Measurements from ENCODE around the gene LTBP1.

LTBP1 gene

GRCh38 chr2:33121925-33122324 is 175.2 kb downstream of the LTBP1 start:
- ChIA-PET CTCF (no interaction called here), POLR2A (ENCODE audit: low non-redundant PET) (no interaction called here)
- no peak overlapping the region for H3K27ac ChIP-seq
- DNase-seq (ENCODE audit: low spot score) = no peak
- TF ChIP-seq CTCF (conservative IDR thresholded peaks at IDR 0.05; ENCODE audit: low read depth) = no peak

GRCh38 chr2:33122726-33123125 is 176.0 kb downstream of the LTBP1 start:
- no peak overlapping the region for H3K27ac ChIP-seq
- no peak for DNase-seq (ENCODE audit: low spot score)
- ChIA-PET CTCF (interaction anchor here (0.7 kb wide), 2 partner anchors 12 to 15 kb away, joined by 3 to 4 read pairs; no protein-coding TSS in a partner anchor), POLR2A (ENCODE audit: low non-redundant PET) (no interaction called here)
- TF ChIP-seq CTCF (conservative IDR thresholded peaks at IDR 0.05; ENCODE audit: low read depth) = no peak

DNA sequence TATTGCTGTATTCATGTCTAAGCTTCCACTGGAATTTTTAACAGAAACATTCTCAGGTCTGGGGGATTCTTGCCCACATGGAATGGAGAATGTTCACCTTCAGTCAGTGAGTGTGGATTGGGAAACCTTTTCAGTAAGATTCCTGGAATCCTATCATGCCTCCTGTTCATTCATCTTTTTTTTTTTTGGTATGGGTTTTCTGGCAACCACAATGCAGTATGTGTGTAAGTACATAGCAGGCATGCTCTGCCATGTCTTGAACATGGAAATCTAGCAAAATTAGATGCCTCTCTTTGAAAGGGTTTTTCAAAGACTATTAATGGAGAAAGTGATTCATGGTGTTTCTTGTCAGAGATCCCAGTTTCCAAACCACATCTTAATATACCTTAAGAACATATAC is 176.5 kb downstream of the LTBP1 start:
- ChIA-PET CTCF (interaction anchor here (0.6 to 0.7 kb wide), 3 partner anchors 10 to 14 kb away, joined by 3 to 4 read pairs (median 3); no protein-coding TSS in a partner anchor), POLR2A (ENCODE audit: low non-redundant PET) (no interaction called here)
- TF ChIP-seq CTCF (conservative IDR thresholded peaks at IDR 0.05; ENCODE audit: low read depth) = no peak

GRCh38 chr2:33126552-33126951 is 179.8 kb downstream of the LTBP1 start:
- no peak overlapping the region for H3K27ac ChIP-seq
- ChIA-PET CTCF (interaction anchor here (0.6 to 0.7 kb wide), 2 partner anchors 22 to 25 kb away, joined by 3 to 5 read pairs; no protein-coding TSS in a partner anchor), POLR2A (ENCODE audit: low non-redundant PET) (no interaction called here)
- no peak for DNase-seq (ENCODE audit: low spot score)
- no peak for TF ChIP-seq CTCF (conservative IDR thresholded peaks at IDR 0.05; ENCODE audit: low read depth)

More for the DNA sequence above, 176.5 kb downstream of the LTBP1 start:
- H3K27ac ChIP-seq = no peak overlapping the region
- no peak for DNase-seq (ENCODE audit: low spot score)

DNA sequence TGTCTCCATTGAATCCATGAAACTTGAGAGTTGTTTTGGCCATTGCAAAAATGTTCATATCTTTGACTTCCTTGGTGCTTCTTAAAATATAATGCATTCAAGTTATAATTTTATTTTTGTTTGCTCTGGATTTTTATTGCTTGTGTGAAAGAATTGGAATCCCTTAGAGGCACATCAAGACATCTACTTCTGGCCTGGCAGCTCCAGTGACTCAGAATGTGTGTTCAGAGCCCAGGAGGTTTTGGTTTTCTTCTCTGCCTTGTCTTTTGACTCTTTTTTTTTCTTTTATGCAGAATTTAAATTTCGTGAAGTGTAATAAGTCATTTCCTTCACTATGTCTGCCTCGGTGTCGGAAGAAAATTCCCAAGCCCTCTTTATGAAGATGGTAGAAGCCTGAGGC is 180.2 kb downstream of the LTBP1 start:
- POLR2A ChIA-PET (ENCODE audit: low non-redundant PET) = no interaction called here
- no peak for DNase-seq (ENCODE audit: low spot score)
- TF ChIP-seq CTCF (conservative IDR thresholded peaks at IDR 0.05; ENCODE audit: low read depth) = no peak
- no peak overlapping the region for H3K27ac ChIP-seq
- CTCF ChIA-PET = interaction anchor here (0.6 kb wide), 1 partner anchor 22 kb away, joined by 5 read pairs; no protein-coding TSS in a partner anchor

- H3K27ac ChIP-seq = no peak overlapping the region
- no peak for DNase-seq (ENCODE audit: low spot score)
- ChIA-PET CTCF (no interaction called here), POLR2A (ENCODE audit: low non-redundant PET) (no interaction called here)
- no peak for TF ChIP-seq CTCF (conservative IDR thresholded peaks at IDR 0.05; ENCODE audit: low read depth)
These were observed 182.7 kb downstream of the LTBP1 start for GRCh38 chr2:33129263-33130053.

All from RWPE1 (cell line).